HepG2 (cell line): Measurements from ENCODE around the gene DNAJC5. TPM values are rescaled to one million over a fixed set of nuclear protein-coding genes. Genes with fewer than 3 reads are reported as not detected.

Experiments
- AGO2 ChIP-seq: fragments of 200-400 bp; formaldehyde crosslinking; optimal IDR thresholded peaks from 2 replicates; pipeline ENCODE3; 2017; ENCODE audit warnings: mild to moderate bottlenecking, low read depth, low read length, moderate library complexity
- ARID2 ChIP-seq: sonication (generic); formaldehyde crosslinking; IDR thresholded peaks from 2 replicates; pipeline ENCODE4 v1.8.1; 2022; ENCODE audit warnings: mild to moderate bottlenecking, missing genetic modification reagents, borderline replicate concordance
- FIP1L1 ChIP-seq: fragments of 200-400 bp; formaldehyde crosslinking; IDR thresholded peaks from 2 replicates; pipeline ENCODE4 v1.6.1; 2018; ENCODE audit warnings: low read depth, mild to moderate bottlenecking, low read length, moderate library complexity, borderline replicate concordance; ENCODE audit not compliant: insufficient read depth
- GABPA ChIP-seq, 2 experiments: IDR thresholded peaks; 2 replicates each; pipeline ENCODE4 v1.6.1; 2011 to 2016; ENCODE audit warnings: low read depth in 2 of 2, low read length in 1 of 2, missing biosample characterization in 1 of 2, missing genetic modification characterization in 1 of 2
- MEIS1 ChIP-seq: sonication (generic); formaldehyde crosslinking; IDR thresholded peaks from 2 replicates; pipeline ENCODE4 v1.9.0; 2021; ENCODE audit warnings: mild to moderate bottlenecking, missing genetic modification reagents, moderate library complexity, borderline replicate concordance
- POGK ChIP-seq: sonication (generic); formaldehyde crosslinking; conservative IDR thresholded peaks from 2 replicates; pipeline ENCODE4 v1.8.0; 2022; ENCODE audit warnings: mild to moderate bottlenecking, moderate library complexity, missing genetic modification reagents
- RARG ChIP-seq: sonication (generic); formaldehyde crosslinking; IDR thresholded peaks from 2 replicates; pipeline ENCODE4 v1.4.0; 2020; ENCODE audit warnings: low read depth, mild to moderate bottlenecking, missing genetic modification reagents
- REST ChIP-seq, 2 experiments: IDR thresholded peaks; 2 replicates each; pipeline ENCODE4 v1.6.1; 2011 to 2012; ENCODE audit warnings: low read length in 2 of 2, borderline replicate concordance in 1 of 2, low read depth in 1 of 2, mild to moderate bottlenecking in 1 of 2, moderate library complexity in 1 of 2
- RFXAP ChIP-seq: sonication (generic); formaldehyde crosslinking; IDR thresholded peaks from 2 replicates; pipeline ENCODE4 v1.4.0; 2020; ENCODE audit warnings: missing genetic modification reagents, borderline replicate concordance
- ZBED4 ChIP-seq: sonication (generic); formaldehyde crosslinking; IDR thresholded peaks from 2 replicates; pipeline ENCODE4 v1.4.0; 2020; ENCODE audit warnings: missing genetic modification reagents, borderline replicate concordance
- ZFP82 ChIP-seq: sonication (generic); formaldehyde crosslinking; IDR thresholded peaks from 2 replicates; pipeline ENCODE4 v1.5.1; 2020; ENCODE audit warnings: mild to moderate bottlenecking, missing genetic modification reagents, borderline replicate concordance
- ZNF496 ChIP-seq: sonication (generic); formaldehyde crosslinking; IDR thresholded peaks from 2 replicates; pipeline ENCODE4 v1.8.1; 2023; ENCODE audit warnings: mild to moderate bottlenecking, moderate library complexity, missing genetic modification reagents; ENCODE audit not compliant: insufficient replicate concordance
- ZXDC ChIP-seq: sonication (generic); formaldehyde crosslinking; IDR thresholded peaks from 2 replicates; pipeline ENCODE4 v1.5.0; 2020; ENCODE audit warnings: mild to moderate bottlenecking, missing genetic modification reagents
- polyA plus RNA-seq, 8 experiments: library from polyadenylated mRNA; depleted of rRNA in 3 of 8; stranded (reverse) in 7 of 8; unstranded in 1 of 8; fragments of >200 nt; fragmentation: Illumina TruSeq in 4 of 8; extraction: Trizol in 4 of 8; gene quantifications; 2 replicates each; pipeline versions ENCODE4 v1.2.1 to v1.2.3, GENCODE V29; 2011 to 2016; ENCODE audit warnings: low read depth in 4 of 8, missing spikeins in 1 of 8, mixed read lengths in 1 of 8; ENCODE audit not compliant: insufficient read depth in 1 of 8
- total RNA-seq, 5 experiments: library from RNA; depleted of rRNA; stranded (reverse); fragments of >200 nt; fragmentation: Illumina TruSeq; extraction: Trizol; gene quantifications; 2 replicates each; pipeline ENCODE4 v1.2.3, GENCODE V29; 2016; ENCODE audit warnings: low read depth in 1 of 5

Gene DNAJC5
- total and polyA plus RNA-seq, 2 of the 13 experiments (the other 11 are each of a cell fraction or from before 2014, with no cell fraction given), result 42.8 to 64.5 TPM

GRCh38 chr20:63980806-63981728, 86.1 kb downstream of the DNAJC5 start, which contains the start of gene PRPF6 (continued):
- peak in 1 of 2 experiments; percentile 17; a peak in 1 of 4 replicates for TF ChIP-seq REST (IDR thresholded peaks at IDR 0.05; ENCODE audit: borderline replicate concordance in 1 of 2, low read depth in 1 of 2, low read length in 2 of 2)
- peak; percentile 98 for TF ChIP-seq POGK
- peak; percentile 86 for TF ChIP-seq MEIS1
- no peak for TF ChIP-seq ARID2 (CRISPR knock-in tag)
- TF ChIP-seq ZBED4 (CRISPR knock-in tag), result peak; percentile 70; the same call in 1 of the 2 replicates
- TF ChIP-seq FIP1L1, result no peak
- TF ChIP-seq RFXAP (CRISPR knock-in tag), result peak; percentile 95
- peak; percentile 98 for TF ChIP-seq ZFP82 (CRISPR knock-in tag)
- no peak for TF ChIP-seq ZNF496 (CRISPR knock-in tag)
- peak; percentile 97; the same call in 1 of the 2 replicates for TF ChIP-seq ZXDC (CRISPR knock-in tag)
- TF ChIP-seq AGO2, result peak; percentile 73
- TF ChIP-seq GABPA (IDR thresholded peaks at IDR 0.05; ENCODE audit: low read depth, low read length), result no peak
- TF ChIP-seq GABPA (CRISPR knock-in tag; IDR thresholded peaks at IDR 0.05; ENCODE audit: low read depth), result peak; percentile 99
- no peak for TF ChIP-seq RARG (CRISPR knock-in tag)
